ENCODE data around the gene ABCA4. TPM values are rescaled to one million over a fixed set of nuclear protein-coding genes. Genes with fewer than 3 reads are reported as not detected.

ABCA4 gene
- total RNA-seq, 1 donor from 2014 or later = 0.19 TPM

GRCh38 chr1:94039871-94040569 is 80.9 kb downstream of the ABCA4 start:
- intact Hi-C loops (cut with DNase I) = no loop called here
- DNase-seq (ENCODE audit: low spot score) = no peak

GRCh38 chr1:94039514-94039870 is 81.5 kb downstream of the ABCA4 start:
- intact Hi-C loops (cut with DNase I) = no loop called here

DNA sequence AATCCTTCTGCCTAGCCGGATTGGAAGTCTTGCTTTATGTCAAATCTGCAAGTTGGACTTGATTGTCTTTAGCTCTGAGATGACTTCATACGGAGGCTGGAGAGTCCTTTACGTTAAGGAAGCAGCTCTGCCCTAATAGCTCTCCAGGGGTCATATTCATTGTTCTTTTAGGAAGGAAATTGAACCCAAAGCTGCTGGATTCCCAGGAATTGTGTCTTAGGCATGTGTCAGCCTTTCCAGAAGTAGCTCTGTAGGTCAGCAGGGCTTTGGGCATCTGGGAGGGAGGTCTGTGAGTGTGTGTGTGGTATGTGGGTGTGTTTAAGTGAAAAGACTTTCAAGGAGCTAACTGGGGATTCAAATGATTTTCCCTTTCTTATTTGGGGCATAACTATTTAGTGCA is 82.4 kb downstream of the ABCA4 start:
- intact Hi-C loops (cut with DNase I) = no loop called here
- no peak for DNase-seq (ENCODE audit: low spot score)

More at GRCh38 chr1:94039514-94039870, 81.5 kb downstream of the ABCA4 start:
- peak; percentile 85 for DNase-seq (ENCODE audit: low spot score)

GRCh38 chr1:94037392-94038229 is 83.3 kb downstream of the ABCA4 start:
- no peak for DNase-seq (ENCODE audit: low spot score)
- intact Hi-C loops (cut with DNase I) = no loop called here

GRCh38 chr1:94036730-94037129 is 84.2 kb downstream of the ABCA4 start:
- intact Hi-C loops (cut with DNase I) = no loop called here
- DNase-seq (ENCODE audit: low spot score) = no peak

- intact Hi-C loops (cut with DNase I) = no loop called here
Measured at GRCh38 chr1:94033849-94034248, 87.1 kb downstream of the ABCA4 start.

DNA sequence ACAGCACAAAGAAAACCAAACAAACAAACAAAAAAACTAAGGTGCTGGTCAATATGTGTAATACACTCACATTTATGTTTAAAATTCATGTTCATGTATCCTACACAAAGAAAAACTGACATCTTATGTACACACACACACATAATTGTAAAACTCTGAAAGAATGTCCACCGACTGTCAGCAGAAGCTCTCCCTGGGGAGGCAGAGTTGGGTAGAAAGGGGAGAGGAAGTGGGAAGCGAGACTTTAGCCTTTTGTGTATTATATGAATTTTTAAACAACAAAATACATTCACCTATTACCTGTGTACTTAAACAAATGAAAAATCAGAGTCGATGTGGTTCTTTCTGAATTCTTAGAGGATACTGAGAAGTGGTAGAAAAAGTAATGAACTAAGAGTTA is 88.3 kb downstream of the ABCA4 start:
- intact Hi-C loops (cut with DNase I) = no loop called here
- DNase-seq (ENCODE audit: low spot score) = no peak

More at GRCh38 chr1:94033849-94034248, 87.1 kb downstream of the ABCA4 start:
- DNase-seq (ENCODE audit: low spot score) = no peak

GRCh38 chr1:94031591-94031990 is 89.4 kb downstream of the ABCA4 start:
- intact Hi-C loops (cut with DNase I) = no loop called here

DNA sequence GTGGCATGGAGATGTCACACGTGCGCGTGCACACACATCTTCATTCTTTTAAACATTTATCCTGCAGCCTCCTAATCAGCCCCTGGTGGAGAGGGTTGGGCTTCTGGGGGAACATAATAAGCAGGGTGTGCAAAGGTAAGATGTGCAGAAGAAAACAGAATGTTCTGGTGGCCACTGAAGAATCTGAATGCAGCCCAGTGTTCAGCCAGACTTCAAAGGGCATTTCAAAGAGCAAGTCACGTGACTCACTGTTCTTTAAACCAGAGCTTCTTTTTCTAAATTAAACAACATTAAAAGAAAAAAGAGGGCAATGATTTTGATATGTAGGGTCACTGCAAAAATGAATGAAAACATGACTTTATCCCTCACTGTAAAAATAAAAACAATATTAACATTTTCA is 89.8 kb downstream of the ABCA4 start:
- DNase-seq (ENCODE audit: low spot score) = no peak
- intact Hi-C loops (cut with DNase I) = no loop called here

More at GRCh38 chr1:94031591-94031990, 89.4 kb downstream of the ABCA4 start:
- DNase-seq (ENCODE audit: low spot score) = no peak

- intact Hi-C loops (cut with DNase I) = no loop called here
- DNase-seq (ENCODE audit: low spot score) = no peak
Measured at GRCh38 chr1:94029130-94029993, 91.6 kb downstream of the ABCA4 start.

DNA sequence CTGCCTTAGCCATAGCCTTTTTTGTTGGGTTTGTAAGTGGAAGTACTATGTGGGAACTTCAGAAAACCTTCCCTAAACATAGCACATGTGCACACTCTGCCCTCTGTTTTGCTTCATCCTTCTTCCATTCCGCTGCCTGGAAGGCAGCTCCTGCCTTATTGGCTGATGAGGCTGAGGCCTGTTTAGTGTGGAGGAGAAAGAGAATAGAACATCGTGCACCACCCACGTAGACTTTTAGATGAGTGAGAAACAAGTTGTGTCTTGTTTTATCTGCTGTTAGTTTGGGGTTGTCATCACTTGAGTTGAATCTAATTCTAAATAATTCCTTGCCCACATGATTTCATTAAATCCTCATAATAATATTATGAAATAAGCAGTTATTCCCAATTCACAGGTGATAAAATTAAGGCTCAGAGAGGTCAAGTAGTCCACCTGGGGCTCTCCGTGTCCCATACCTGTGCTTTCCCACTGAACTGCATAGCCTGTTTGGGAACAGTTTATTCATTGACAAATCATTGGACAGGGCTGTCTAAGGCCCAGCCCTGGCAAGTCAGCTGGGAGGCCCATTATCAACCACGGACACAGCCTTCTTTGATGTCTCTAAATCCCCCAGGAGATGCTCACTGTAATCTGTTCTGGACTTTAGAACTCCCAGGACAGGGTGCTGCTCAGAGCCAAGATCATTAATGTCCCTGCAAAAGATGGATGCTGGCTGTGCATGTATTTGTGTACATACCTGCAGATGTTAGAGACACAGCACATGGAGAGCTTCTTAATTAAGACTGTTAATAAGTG is 93.0 kb downstream of the ABCA4 start:
- no peak for DNase-seq (ENCODE audit: low spot score)
- intact Hi-C loops (cut with DNase I) = loop anchor here (1.0 kb wide), 1 partner anchor 307 kb away; no protein-coding TSS in a partner anchor

DNA sequence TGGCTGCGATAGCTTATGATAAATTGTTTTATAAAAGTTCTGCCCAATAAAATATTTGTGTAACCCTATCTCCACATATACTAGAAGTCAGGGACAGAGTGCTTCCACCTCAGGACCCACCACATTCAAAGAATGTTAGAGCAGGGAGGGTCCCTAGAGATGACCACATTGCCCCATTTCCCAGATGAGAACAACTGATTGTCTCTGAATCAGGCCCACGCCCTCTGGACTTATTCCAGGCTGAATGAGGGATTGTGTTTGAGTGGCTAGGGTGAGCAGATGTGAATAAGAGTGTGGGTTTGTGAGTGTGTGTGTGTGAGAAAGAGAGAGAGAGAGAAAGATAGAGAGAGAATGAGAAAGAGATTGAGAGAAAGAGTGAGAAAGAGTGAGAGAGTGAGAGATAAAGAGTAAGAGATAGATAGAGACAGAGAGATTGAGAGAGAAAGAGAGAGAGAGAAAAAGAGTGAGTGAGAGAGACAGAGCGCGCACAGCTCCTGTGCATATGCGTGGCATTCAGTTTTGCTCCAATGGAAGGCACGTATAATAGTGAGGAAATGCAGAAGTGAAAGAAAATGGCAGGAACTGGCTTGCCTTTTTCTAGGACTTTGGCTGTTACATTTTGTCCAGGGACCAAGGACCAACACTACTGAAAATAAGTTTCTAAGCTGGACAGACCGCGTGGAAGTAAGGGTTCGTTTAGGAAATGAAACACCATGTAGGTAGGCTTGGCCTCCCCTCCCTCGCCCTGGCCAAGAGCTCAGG is 94.1 kb downstream of the ABCA4 start:
- no peak for DNase-seq (ENCODE audit: low spot score)
- intact Hi-C loops (cut with DNase I) = loop anchor here (1.0 kb wide), 1 partner anchor 309 kb away; no protein-coding TSS in a partner anchor

DNA sequence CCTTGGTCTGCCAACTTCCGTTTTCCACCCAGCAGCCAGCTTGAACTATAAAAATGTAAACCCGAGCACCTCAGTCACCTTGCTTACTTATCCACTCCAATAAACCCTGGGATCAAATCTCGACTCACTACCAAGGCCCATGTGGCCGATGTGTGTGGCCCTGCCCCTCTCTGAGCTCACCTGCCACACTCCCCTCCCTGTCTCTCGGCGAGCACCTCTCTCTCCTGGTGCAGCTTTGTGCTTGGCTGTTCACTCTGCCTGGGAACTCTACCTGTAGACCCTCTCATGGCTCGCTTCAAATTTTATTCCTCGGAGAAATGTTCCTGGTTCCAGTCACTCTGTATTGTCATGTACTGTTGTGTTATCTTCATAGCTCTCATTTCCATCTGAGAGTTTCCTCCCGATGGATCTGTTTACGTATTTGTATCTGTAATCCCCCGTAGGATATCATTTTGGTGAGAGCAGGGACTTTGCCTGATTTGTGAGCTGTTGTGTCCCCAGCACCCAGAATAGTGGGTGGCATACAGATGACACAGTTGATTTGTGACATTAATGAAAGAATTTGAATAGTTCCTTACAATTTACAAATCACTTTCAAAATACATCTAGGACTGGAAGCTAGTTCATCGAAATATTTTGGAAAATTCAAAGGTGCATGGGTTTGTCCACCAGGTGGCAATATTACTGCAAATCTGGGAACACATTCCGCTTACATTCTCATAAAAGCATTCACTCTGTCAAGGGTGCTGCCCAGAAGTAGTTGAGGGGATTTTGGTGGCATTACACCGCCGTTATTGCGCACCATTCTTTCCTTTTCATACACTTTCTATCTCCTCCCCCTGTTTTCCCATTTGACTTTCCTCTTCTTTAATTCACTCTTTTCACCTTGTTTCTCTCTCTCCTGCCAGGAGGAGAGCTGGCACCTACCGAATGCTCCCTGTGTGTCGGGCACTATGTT is 95.3 kb downstream of the ABCA4 start:
- intact Hi-C loops (cut with DNase I) = no loop called here
- DNase-seq (ENCODE audit: low spot score) = peak; percentile 35

- intact Hi-C loops (cut with DNase I) = no loop called here
- peak; percentile 33 for DNase-seq (ENCODE audit: low spot score)
Measured at GRCh38 chr1:94024104-94024792, 96.7 kb downstream of the ABCA4 start.

GRCh38 chr1:94022471-94023189 is 98.3 kb downstream of the ABCA4 start:
- intact Hi-C loops (cut with DNase I) = no loop called here
- no peak for DNase-seq (ENCODE audit: low spot score)

Data from cardiac septum (tissue), 1 donor.